Myocyte (in vitro differentiated cells): ENCODE results near the gene DNAAF3. TPM values are rescaled to one million over a fixed set of nuclear protein-coding genes. Genes with fewer than 3 reads are reported as not detected.
A peak's percentile ranks its signal among the peaks of the same experiment; 100 is the strongest.

ENCODE experiments used
- DNase-seq: peaks from one replicate; pipeline ENCODE4 v3.0.0-alpha.2; 2012; ENCODE audit warnings: low read depth
- microRNA-seq: library from miRNA; unstranded; fragments of <30 nt; microRNA quantifications from one replicate; pipeline ENCODE4, GENCODE V29; 2016
- total RNA-seq: library from RNA; depleted of rRNA; stranded (reverse); fragments of >200 nt; gene quantifications from 2 replicates; pipeline ENCODE4 v1.2.3, GENCODE V29; 2014

DNAAF3 gene
- total RNA-seq, 1 donor from 2014 or later: 0.94 TPM

- no peak for DNase-seq
Measured at GRCh38 chr19:55116859-55117662, 49.4 kb downstream of the DNAAF3 start, which contains the start of gene PPP1R12C. Gene PPP1R12C (minus strand): TSS chr19:55117637. CDS start chr19:55117543, 94 bp downstream.

GRCh38 chr19:55116232-55116858, 50.1 kb downstream of the DNAAF3 start:
- DNase-seq: peak; percentile 54

DNA sequence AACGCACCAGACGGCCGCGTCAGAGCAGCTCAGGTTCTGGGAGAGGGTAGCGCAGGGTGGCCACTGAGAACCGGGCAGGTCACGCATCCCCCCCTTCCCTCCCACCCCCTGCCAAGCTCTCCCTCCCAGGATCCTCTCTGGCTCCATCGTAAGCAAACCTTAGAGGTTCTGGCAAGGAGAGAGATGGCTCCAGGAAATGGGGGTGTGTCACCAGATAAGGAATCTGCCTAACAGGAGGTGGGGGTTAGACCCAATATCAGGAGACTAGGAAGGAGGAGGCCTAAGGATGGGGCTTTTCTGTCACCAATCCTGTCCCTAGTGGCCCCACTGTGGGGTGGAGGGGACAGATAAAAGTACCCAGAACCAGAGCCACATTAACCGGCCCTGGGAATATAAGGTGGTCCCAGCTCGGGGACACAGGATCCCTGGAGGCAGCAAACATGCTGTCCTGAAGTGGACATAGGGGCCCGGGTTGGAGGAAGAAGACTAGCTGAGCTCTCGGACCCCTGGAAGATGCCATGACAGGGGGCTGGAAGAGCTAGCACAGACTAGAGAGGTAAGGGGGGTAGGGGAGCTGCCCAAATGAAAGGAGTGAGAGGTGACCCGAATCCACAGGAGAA, 50.9 kb downstream of the DNAAF3 start:
- no peak for DNase-seq

GRCh38 chr19:55114566-55115145, 51.8 kb downstream of the DNAAF3 start:
- DNase-seq: no peak

DNA sequence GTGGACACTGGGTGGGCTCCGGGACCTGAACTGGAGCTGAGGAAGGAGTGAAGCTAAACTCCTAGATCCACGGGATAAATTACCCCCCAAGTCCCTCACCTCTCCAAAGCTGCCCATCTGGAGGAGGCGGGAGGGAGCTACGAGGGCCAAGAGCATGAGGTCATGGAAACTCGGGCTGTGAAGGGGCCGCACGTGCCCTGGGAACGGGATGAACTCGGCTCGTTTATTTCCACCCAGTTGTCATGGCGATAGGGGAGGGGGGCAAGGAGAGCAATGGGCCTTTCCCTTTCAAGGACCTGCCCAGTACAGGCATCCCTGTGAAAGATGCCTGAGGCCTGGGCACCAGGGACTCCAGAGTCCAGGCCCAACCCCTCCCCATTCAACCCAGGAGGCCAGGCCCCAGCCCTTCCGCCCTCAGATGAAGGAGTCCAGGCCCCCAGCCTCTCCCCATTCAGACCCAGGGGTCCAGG, 52.8 kb downstream of the DNAAF3 start:
- DNase-seq: peak; percentile 50

DNA sequence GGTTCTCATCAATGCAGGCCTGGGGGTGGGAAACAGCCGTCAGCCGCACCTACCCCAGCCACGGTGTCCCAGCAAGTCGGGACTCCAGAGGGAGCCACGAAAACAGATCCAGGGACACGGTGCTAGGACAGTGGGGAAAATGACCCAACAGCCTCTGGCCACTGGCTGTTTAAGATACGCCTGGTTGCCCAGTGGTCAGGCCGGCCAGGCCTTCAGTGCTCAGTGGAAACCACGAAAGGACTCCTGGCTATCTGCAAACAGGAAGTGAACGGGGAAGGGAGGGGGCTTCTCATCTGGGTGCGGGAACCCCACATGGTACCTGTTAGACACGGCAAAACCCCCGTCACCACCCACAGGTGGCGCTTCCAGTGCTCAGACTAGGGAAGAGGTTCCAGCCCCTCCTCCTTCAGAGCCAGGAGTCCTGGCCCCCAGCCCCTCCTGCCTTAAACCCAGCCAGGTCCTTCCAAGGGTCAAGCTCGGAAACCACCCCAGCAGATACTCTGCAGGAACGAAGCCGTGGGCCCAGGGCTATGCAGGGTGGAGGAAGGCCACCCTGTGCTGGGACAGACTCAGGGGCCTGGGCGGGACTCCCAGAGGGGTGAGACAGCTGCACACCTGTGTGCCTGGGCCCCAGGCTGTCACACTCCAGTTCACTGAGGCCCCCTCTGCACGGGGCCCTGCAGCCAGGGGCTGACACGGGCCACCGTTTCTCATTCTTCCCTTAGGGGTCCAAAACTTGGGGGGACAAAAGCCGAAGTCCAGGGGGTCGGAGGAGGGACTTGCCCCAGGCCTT, 53.4 kb downstream of the DNAAF3 start:
- DNase-seq: no peak

GRCh38 chr19:55112246-55112776, 54.1 kb downstream of the DNAAF3 start:
- DNase-seq: no peak

- no peak for DNase-seq
Measured at GRCh38 chr19:55111238-55111831, 55.1 kb downstream of the DNAAF3 start.

- DNase-seq: no peak
Measured at GRCh38 chr19:55109527-55110291, 56.7 kb downstream of the DNAAF3 start.

Small RNA genes within 50 kb of the gene (microRNA-seq; reads per million reads assigned to microRNA genes)
- gene MIR7975: not detected

Other genes with a start within 250 kb of the DNAAF3 start
- gene NLRP7, start 219.1 kb downstream of the DNAAF3 start, total RNA-seq: not detected in 2 replicates
- not detected in 2 replicates for gene NLRP2, start 200.2 kb downstream of the DNAAF3 start, total RNA-seq
- gene GP6, start 128.3 kb downstream of the DNAAF3 start, total RNA-seq: not detected in 2 replicates
- gene RDH13, start 103.5 kb downstream of the DNAAF3 start, total RNA-seq: 4.9 and 9.4 TPM in 2 replicates
- 0.78 and 1.4 TPM in 2 replicates for gene EPS8L1, start 90.7 kb downstream of the DNAAF3 start, total RNA-seq
- gene PPP1R12C, start 49.0 kb downstream of the DNAAF3 start, total RNA-seq: 43.5 and 46.8 TPM in 2 replicates
- 4,534 and 4,610 TPM in 2 replicates for gene TNNT1, start 17.4 kb downstream of the DNAAF3 start, total RNA-seq
- gene TNNI3, start 8.9 kb downstream of the DNAAF3 start, total RNA-seq: 1.5 and 1.7 TPM in 2 replicates
- 1.4 TPM in 1 of 2 replicates, not detected in the other for gene SYT5, start 13.7 kb upstream of the DNAAF3 start, total RNA-seq
- gene PTPRH, start 42.9 kb upstream of the DNAAF3 start, total RNA-seq: 0.05 and 0.31 TPM in 2 replicates
- gene TMEM86B, start 62.1 kb upstream of the DNAAF3 start, total RNA-seq: 0.73 and 0.83 TPM in 2 replicates
- 64.6 and 68.0 TPM in 2 replicates for gene PPP6R1, start 92.4 kb upstream of the DNAAF3 start, total RNA-seq
- 37.1 and 39.3 TPM in 2 replicates for gene HSPBP1, start 113.5 kb upstream of the DNAAF3 start, total RNA-seq
- gene BRSK1, start 117.4 kb upstream of the DNAAF3 start, total RNA-seq: 5.5 and 12.2 TPM in 2 replicates
- not detected in 2 replicates for gene TMEM150B, start 158.7 kb upstream of the DNAAF3 start, total RNA-seq
- gene KMT5C, start 173.3 kb upstream of the DNAAF3 start, total RNA-seq: 17.3 and 28.9 TPM in 2 replicates
- gene COX6B2, start 188.1 kb upstream of the DNAAF3 start, total RNA-seq: 0.24 TPM in 1 of 2 replicates, not detected in the other
- not detected in 2 replicates for gene GARIN5B, start 196.6 kb upstream of the DNAAF3 start, total RNA-seq
- gene IL11, start 203.8 kb upstream of the DNAAF3 start, total RNA-seq: 0.19 and 0.83 TPM in 2 replicates
- not detected in 2 replicates for gene TMEM190, start 210.2 kb upstream of the DNAAF3 start, total RNA-seq
- not detected in 2 replicates for gene TMEM238, start 217.7 kb upstream of the DNAAF3 start, total RNA-seq
- 321 and 447 TPM in 2 replicates for gene RPL28, start 219.3 kb upstream of the DNAAF3 start, total RNA-seq
- 39.8 and 54.9 TPM in 2 replicates for gene UBE2S, start 241.2 kb upstream of the DNAAF3 start, total RNA-seq